Epithelial cell of esophagus (primary cell): Measurements from ENCODE around the gene MOB2.
"Not testable (repeated sequence)": the region's sequence is repeated elsewhere in the genome, so short reads cannot be mapped to it uniquely, and the experiment has no call there.

ENCODE experiments used
- DNase-seq: peaks from one replicate; pipeline ENCODE4 v3.0.0; 2010; ENCODE audit warnings: low read depth
- H3K4me3 ChIP-seq: 2 replicates; pipeline ENCODE4 v1.5.1; 2011; ENCODE audit warnings: mild to moderate bottlenecking, low read length, control low read depth
- TF ChIP-seq, protein P1 (sequence below): IDR thresholded peaks from 2 replicates; pipeline ENCODE4 v1.5.1; 2011; ENCODE audit warnings: low read depth, mild to moderate bottlenecking, low read length, control low read depth, inconsistent platforms; ENCODE audit not compliant: insufficient read depth; ENCODE audit errors: missing control alignments

MOB2 gene

DNA sequence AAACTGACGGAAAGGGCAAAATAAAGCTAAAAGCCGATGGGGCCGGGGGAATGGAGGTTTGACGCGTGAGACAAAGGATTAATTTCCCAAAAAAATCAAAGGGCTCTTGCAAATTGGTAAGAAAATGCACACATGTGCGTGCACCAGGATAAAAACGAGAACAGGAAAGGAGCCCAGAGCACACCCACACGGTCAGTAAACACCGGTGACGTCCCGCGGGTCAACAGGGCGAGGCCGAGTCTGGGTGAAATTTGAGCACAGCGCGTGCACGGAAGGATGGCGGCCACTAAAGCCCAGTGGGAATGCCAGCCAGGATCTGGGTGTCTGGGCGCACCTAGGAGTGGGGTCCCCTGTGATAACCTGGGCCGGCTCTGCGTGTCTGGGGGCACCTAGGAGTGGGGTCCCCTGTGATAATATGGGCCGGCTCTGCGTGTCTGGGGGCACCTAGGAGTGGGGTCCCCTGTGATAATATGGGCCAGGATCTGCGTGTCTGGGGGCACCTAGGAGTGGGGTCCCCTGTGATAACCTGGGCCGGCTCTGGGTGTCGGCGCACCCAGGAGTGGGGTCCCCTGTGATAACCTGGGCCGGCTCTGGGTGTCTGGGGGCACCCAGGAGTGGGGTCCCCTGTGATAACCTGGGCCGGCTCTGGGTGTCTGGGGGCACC, 52.5 kb downstream of the MOB2 start:
- no peak overlapping the region for H3K4me3 ChIP-seq
- TF ChIP-seq, protein P1, sequence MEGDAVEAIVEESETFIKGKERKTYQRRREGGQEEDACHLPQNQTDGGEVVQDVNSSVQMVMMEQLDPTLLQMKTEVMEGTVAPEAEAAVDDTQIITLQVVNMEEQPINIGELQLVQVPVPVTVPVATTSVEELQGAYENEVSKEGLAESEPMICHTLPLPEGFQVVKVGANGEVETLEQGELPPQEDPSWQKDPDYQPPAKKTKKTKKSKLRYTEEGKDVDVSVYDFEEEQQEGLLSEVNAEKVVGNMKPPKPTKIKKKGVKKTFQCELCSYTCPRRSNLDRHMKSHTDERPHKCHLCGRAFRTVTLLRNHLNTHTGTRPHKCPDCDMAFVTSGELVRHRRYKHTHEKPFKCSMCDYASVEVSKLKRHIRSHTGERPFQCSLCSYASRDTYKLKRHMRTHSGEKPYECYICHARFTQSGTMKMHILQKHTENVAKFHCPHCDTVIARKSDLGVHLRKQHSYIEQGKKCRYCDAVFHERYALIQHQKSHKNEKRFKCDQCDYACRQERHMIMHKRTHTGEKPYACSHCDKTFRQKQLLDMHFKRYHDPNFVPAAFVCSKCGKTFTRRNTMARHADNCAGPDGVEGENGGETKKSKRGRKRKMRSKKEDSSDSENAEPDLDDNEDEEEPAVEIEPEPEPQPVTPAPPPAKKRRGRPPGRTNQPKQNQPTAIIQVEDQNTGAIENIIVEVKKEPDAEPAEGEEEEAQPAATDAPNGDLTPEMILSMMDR = no peak
- DNase-seq = no peak

DNA sequence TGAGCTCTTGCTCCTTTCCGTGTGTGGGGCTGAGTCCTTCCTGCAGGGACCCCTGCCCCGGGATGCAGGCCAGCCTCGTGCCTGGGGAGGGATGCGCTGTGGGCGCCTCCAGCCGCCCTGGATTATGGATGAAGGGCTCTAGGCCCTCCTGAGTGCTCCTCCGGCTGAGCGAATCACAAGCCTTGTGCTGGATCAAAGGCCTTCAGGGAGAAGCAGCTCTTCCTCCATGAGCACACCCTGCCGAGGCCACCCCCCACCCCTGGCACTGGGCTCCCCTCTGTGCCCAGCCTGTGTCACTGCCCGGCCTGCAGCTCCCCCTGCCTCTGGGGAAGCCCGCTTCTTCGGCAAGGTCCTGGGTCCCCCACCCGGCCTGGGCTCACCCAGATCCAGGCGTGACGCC, 53.0 kb downstream of the MOB2 start:
- no peak for DNase-seq

DNA sequence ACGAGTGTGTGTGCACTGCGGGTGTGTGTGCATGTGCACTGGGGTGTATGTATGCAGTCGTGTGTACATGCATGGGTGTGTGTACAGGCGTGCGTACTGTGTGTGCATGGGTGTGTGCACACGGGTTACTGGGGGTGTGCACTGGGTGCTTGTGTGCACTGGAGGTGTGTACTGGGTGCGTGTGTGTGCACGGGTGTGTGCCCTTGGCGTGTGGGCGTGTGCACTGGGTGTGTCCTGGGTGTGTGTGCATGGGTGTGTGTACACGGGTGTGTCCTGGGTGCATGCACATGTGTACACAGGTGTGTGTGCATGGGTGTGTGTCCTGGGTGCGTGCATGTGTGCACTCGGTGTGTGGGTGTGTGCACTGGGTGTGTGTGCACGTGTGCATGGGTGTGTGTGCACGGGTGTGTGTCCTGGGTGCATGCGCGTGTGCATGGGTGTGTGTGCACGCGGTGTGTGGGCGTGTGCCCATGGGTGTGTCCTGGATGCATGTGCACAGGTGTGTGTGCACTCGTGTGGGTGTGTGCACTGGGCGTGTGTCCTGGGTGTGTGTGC, 57.7 kb downstream of the MOB2 start:
- no peak for DNase-seq
- no peak overlapping the region for H3K4me3 ChIP-seq
- TF ChIP-seq, protein P1 = no peak

More for the DNA sequence above, 53.0 kb downstream of the MOB2 start:
- TF ChIP-seq, protein P1 = no peak
- H3K4me3 ChIP-seq = no peak overlapping the region

DNA sequence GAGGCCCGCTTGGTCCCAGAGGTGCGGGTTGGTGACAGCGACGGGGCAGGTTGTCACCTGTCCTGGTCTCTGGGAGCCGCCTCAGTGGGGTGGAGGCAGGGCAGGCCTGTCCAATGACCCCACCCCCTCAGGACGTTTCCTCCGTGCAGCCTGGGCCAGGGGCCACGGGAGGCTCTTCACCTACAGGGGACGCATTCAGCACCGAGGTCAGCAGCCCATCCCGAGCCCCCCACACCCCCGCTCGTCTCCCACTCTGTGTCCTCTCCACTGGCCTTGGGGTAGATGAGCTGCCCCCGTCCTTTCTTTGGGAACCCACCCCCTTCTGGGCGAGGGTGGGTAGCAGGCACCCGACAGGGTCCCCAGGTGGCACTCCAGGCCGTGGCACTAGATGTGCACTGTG, 61.1 kb downstream of the MOB2 start:
- no peak for DNase-seq
- no peak overlapping the region for H3K4me3 ChIP-seq
- TF ChIP-seq, protein P1 = no peak

DNA sequence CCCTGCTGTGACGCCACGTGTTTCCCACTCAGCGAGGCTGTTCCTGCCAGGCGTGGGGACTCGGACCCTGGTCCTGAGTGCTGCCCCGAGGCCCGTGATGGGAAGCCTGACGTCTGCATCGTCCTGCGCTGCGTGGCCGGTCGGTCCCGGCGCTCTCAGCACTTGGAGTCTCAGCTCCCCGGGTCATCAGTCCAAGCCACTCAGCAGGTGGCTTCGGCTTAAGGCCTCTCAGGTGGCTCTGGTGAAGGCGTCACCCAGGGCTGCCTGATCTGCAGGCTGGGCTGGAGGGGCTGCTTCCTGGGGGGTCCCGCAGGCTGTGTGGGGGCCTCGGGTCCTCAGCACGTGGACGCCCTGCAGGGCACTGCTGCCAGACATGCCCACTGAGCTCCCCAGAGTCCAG, 61.6 kb downstream of the MOB2 start:
- H3K4me3 ChIP-seq = no peak overlapping the region
- TF ChIP-seq, protein P1 = no peak
- no peak for DNase-seq

DNA sequence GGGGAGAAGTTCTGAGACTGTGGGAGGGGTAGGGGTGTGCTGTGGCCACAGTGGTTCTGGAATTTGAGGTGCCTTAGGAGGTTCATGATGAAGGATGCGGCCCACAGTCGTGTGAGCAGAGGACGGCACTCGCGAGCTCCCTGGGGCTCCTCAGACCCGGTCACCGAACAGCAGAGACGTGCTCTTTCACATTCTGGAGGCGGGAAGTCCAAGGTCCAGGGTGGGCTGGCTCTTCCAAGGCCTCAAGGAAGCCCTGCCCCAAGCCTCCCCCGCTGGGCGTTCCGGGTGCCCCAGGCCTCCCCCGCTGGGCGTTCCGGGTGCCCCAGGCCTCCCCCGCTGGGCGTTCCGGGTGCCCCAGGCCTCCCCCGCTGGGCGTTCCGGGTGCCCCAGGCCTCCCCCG, 63.2 kb downstream of the MOB2 start:
- not testable (repeated sequence) for H3K4me3 ChIP-seq, DNase-seq

DNA sequence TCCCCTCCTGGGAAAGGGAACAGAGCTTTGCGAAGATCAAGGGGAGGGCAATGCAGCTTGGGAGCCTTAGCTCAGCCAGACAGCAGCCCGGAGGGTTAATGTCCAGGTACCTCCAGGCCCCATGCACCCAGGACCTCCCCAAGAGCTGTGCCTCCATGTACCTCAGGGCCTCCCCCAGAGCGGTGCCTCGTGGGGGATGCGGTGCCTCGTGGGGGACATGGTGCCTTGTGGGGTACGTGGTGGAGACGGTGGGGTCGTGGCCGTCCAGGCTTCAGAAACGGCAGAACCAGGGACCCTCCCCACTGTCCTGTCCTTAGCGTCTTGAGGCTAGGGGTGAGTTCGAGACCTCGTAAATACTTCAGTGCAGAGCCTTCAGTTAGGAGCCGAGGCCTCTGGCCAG, 63.6 kb downstream of the MOB2 start:
- no peak for DNase-seq
- TF ChIP-seq, protein P1 = no peak
- H3K4me3 ChIP-seq = no peak overlapping the region
